Brain microvascular endothelial cell (primary cell): ENCODE measurements around the gene DND1.
A peak's percentile ranks its signal among the peaks of the same experiment; 100 is the strongest.

Source experiments
- DNase-seq: peaks from one replicate; pipeline ENCODE4 v3.0.0-alpha.2; 2020
- H3K27ac ChIP-seq: fragments of 250-450 bp; sonication (Bioruptor Pico); 2 replicates; pipeline ENCODE4 v1.5.1; 2020; ENCODE audit warnings: mild to moderate bottlenecking, moderate library complexity
- H3K27me3 ChIP-seq: fragments of 250-450 bp; sonication (Bioruptor Pico); replicated peaks from 2 replicates; pipeline ENCODE4 v1.5.1; 2020; ENCODE audit warnings: mild to moderate bottlenecking
- H3K36me3 ChIP-seq: fragments of 250-450 bp; sonication (Bioruptor Pico); replicated peaks from 2 replicates; pipeline ENCODE4 v1.5.1; 2020; ENCODE audit warnings: mild to moderate bottlenecking
- H3K4me3 ChIP-seq: 2 replicates; pipeline ENCODE4 v1.5.1; 2011; ENCODE audit warnings: low read depth, mild to moderate bottlenecking, control low read depth, low read length, moderate library complexity
- CTCF ChIP-seq: IDR thresholded peaks from 2 replicates; pipeline ENCODE4 v1.5.1; 2011; ENCODE audit warnings: low read depth, mild to moderate bottlenecking, moderate library complexity, low read length, control low read depth, inconsistent platforms; ENCODE audit errors: missing control alignments
- in situ Hi-C: cut with HindIII; loops from 2 replicates; pipeline ENCODE4 v1.10.0; 2017; ENCODE audit warnings: low sequenced_read_pairs, low pct_ligation_motif_present

Gene DND1

GRCh38 chr5:140690941-140691924, 17.9 kb upstream of the DND1 start, which contains the start of the genes HARS1 and HARS2:
HARS1 (minus strand) TSS chr5:140691370; CDS start chr5:140691304, 66 bp downstream.
HARS2 (plus strand) TSS chr5:140691455; CDS start chr5:140691649, 194 bp downstream.
- in situ Hi-C loops, result no loop called here
- peak within 1 kb of the TSS; percentile 41 for H3K27ac ChIP-seq
- TF ChIP-seq CTCF, result peak; percentile 5
- H3K36me3 ChIP-seq, result peaks cover 38% of the 10 kb centered on the region
- H3K4me3 ChIP-seq, result peak within 1 kb of the TSS; percentile 95
- no peaks in the 10 kb centered on the region for H3K27me3 ChIP-seq
- DNase-seq, result peak; percentile 93

GRCh38 chr5:140690376-140690932, 17.1 kb upstream of the DND1 start:
- Histone ChIP-seq H3K36me3 (peaks cover 33% of the 10 kb centered on the region), H3K27ac (peak overlapping the region; percentile 36), H3K4me3 (peak overlapping the region; percentile 95), H3K27me3 (no peaks in the 10 kb centered on the region)
- no peak for TF ChIP-seq CTCF
- DNase-seq, result no peak
- in situ Hi-C loops, result no loop called here

- no peak overlapping the region for H3K27ac ChIP-seq
- H3K36me3 ChIP-seq, result peaks cover 77% of the 10 kb centered on the region
- in situ Hi-C loops, result no loop called here
Observed at GRCh38 chr5:140678993-140679392, 5.6 kb upstream of the DND1 start.

GRCh38 chr5:140677947-140678346, 4.6 kb upstream of the DND1 start:
- H3K4me3 ChIP-seq, result no peak overlapping the region
- peaks cover 75% of the 10 kb centered on the region for H3K36me3 ChIP-seq
- no peak for DNase-seq
- H3K27me3 ChIP-seq, result no peaks in the 10 kb centered on the region
- TF ChIP-seq CTCF, result no peak
- no peak overlapping the region for H3K27ac ChIP-seq
- in situ Hi-C loops, result no loop called here

More at GRCh38 chr5:140678993-140679392, 5.6 kb upstream of the DND1 start:
- DNase-seq, result no peak
- H3K4me3 ChIP-seq, result no peak overlapping the region
- H3K27me3 ChIP-seq, result no peaks in the 10 kb centered on the region
- no peak for TF ChIP-seq CTCF

- DNase-seq, result no peak
- in situ Hi-C loops, result no loop called here
- H3K36me3 ChIP-seq, result peaks cover 67% of the 10 kb centered on the region
- no peak overlapping the region for H3K4me3 ChIP-seq
- no peak for TF ChIP-seq CTCF
- H3K27me3 ChIP-seq, result no peaks in the 10 kb centered on the region
- no peak overlapping the region for H3K27ac ChIP-seq
Observed at GRCh38 chr5:140674629-140675028, 1.3 kb upstream of the DND1 start.
